Skin of body (tissue), 2 donors: ENCODE results near the gene SERTAD1. TPM values are rescaled to one million over a fixed set of nuclear protein-coding genes. Genes with fewer than 3 reads are reported as not detected.
"Not testable (repeated sequence)": the region's sequence is repeated elsewhere in the genome, so short reads cannot be mapped to it uniquely, and the experiment has no call there.

ENCODE experiments used
- DNase-seq: peaks from one replicate; lab custom pipeline; 2025; lab: John Stamatoyannopoulos, UW
- total RNA-seq: library from RNA; depleted of rRNA; stranded (reverse); fragments of >200 nt; gene quantifications from one replicate; pipeline ENCODE4 v1.2.3, GENCODE V29; 2014

SERTAD1 gene
- total RNA-seq, 1 donor from 2014 or later, result 10.6 TPM

DNA sequence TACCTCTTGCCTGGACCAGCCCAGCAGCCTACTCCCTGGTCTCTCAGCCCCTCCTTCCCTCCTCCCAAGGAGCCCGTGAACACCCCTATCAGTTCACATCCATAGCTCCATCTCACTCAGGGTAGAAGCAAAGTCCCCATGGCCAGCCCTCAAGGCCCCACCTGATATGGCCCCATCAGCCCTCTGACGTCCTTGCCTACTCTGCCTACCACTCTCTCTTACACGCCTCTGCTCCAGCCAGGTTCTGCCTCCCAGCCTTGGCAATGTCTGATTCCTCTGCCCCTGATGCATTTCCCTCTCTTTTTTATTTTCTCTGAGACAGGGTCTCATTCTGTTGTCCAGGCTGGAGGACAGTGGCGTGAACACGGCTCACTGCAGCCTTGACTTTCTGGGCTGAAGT, 26.2 kb upstream of the SERTAD1 start:
- no peak for DNase-seq

GRCh38 chr19:40450664-40451063, 24.9 kb upstream of the SERTAD1 start:
- DNase-seq, result no peak

DNA sequence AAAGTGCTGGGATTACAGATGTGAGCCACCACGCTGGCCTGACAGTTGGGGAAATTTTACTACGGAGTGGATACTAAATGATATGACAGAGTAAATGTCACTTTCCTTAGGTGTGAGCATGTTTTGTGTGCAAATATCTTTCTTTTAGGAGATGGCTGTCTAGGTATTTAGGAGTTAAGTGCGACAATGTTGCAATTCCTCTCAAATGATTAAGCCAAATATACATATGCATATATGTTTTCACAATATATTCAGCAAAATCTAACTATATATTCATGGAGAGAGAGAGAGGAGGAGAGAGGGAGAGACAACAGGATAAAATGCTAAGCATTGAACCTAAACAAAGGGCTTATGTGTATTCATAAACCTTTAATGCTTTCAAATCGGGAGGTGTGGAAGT, 23.7 kb upstream of the SERTAD1 start:
- no peak for DNase-seq

- no peak for DNase-seq
These were observed 20.5 kb upstream of the SERTAD1 start for GRCh38 chr19:40446263-40446784.

GRCh38 chr19:40445780-40446262, 20.0 kb upstream of the SERTAD1 start:
- no peak for DNase-seq

DNA sequence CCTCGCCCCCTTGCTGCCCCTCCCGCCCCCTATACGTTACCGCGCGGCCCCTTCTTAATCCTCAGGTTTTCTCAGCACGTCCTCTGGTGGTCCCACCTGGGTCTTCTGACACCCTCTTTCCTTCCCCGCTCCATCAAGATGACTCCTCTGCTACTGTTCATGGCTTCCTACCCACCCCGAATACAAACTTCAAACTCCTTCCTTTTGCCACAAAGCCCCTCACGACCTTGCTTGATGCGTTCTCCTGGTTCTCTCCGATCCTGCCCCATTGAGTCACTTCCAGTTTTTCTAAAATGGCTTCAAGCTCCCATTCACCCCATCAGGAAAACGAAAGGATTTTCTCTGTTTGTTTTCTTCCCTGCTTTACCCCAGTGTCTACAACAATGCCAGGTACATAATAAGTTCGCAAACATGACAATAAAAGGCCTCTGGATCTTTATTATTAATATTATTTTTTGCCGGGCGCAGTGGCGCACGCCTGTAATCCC, 19.1 kb upstream of the SERTAD1 start:
- no peak for DNase-seq

DNA sequence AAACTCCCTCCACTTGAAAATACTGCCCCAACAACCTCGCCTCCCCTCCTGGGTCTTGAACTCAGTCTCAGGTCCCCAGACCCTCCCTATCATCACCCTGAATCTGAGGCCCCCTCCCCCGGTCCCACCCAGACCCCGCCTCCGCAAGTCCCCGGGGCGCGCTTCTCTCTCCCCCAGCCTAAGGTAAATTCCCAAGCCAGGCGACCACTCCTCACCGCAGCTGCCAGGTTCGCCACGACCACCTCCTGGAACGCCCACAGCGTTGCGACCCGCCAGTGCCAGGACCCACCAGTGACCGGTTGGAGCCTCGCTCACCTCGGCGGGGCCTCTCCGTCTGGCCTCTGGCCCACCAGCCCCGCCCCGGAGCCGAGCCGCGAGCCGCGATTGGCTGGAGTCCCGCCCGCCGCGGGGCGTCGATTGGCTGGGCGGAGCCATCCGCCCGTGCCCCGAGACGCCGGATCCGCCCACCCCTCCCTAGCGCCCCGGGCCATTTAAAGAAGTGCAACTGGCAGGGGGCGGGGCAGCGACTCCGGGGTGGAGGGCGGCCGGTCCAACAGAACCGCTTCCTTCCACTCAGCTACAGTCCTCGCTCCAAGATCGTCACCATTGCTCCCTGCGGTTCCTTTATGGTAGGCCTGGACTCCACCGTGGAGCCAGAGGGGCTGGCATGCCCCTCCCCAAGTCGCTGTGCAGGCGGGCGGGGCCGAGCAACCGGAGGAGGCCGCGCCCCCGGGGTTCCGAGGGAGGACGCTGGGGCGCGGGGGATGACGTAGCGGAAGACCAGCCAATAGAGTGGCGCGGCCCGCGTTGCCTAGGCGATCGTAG, 18.4 kb upstream of the SERTAD1 start, which contains the start of gene SERTAD3:
Gene SERTAD3, minus strand, starts transcription at position 336 of the 825 bp plus-strand sequence. CDS start 2,255 bp downstream, outside the sequence.
- peak; percentile 97 for DNase-seq

- DNase-seq, result peak; percentile 99
These were observed 17.6 kb upstream of the SERTAD1 start for GRCh38 chr19:40443131-40443999.

- DNase-seq, result no peak
These were observed 16.7 kb upstream of the SERTAD1 start for GRCh38 chr19:40442328-40443130.

DNA sequence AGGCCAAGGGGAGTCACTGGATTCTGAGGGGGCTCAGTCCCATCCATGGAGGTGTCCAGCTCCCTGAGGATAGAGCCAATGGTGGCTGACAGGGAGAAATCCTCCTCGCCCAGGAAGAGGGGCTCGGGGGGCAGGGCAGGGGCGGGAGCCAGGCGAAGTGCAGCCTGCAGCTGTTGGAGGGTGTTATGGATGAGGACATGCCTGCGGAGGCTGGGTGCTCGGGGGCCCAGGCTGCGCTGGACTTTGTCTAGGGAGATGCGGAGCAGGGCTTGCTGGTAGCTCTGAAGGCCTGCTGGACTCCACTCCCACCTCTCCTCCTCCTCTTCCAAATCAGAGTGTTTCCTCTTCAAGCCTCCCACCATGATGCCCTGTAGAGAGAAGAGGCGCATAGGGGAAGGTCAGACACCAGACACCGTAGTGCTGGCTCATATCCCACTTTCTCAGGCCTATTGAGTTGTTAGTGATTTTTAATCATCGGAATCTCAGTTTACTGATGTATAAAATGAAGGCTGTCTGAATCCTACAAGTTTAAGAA, 16.0 kb upstream of the SERTAD1 start:
- DNase-seq, result no peak

GRCh38 chr19:40438284-40438683, 12.5 kb upstream of the SERTAD1 start:
- no peak for DNase-seq

- DNase-seq, result peak; percentile 94
These were observed 7.8 kb upstream of the SERTAD1 start for GRCh38 chr19:40433391-40434216.

DNA sequence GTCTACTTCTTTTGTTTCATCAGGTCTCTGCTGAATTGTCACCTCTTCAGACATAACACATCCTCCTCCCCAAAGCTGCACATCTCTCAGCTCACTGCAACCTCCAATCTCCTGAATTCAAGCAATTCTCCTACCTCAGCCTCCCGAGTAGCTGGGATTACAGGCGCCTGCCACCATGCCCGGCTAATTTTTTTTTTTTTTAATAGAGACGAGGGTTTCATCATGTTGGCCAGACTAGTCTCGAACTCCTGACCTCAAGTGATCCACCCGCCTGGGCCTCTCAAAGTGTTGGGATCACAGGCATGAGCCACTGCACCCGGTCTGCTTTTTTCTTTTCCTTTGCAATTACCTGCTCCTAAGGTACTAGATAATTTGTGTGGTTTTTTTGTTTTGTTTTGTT, 7.0 kb upstream of the SERTAD1 start:
- DNase-seq, result not testable (repeated sequence)

DNA sequence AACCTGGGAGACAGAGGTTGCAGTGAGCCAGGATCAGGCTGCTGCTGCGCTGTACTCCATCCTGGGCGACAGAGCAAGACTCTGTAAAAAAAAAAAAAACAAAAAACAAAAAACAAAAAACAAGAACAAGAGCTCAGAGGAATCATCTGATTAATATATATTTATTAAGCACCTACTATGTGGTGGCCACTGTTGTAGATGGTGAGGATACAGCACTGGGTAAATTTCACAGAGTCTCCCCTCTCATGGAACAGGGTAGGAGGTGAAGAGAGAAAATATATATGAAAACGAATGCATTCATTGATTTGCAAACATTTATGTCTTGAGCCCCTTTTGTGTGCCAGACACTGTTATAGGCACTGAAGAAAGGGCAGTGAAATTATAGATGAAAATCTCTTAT, 5.9 kb upstream of the SERTAD1 start:
- DNase-seq, result no peak

DNA sequence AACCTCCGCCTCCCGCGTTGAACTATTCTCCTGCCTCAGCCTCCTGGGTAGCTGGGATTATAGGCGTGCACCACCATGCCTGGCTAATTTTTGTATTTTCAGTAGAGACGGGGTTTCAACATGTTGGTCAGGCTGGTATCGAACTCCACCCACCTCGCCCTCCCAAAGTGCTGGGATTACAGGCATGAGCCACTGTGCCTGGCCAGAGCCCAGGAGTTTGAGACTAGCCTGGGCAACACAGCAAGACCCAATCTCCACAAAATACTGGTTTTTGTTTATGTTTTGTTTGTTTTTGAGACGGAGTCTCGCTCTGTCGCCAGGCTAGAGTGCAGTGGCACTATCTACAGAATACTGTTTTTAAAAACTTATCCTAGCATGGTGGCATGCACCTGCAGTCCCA, 4.5 kb upstream of the SERTAD1 start:
- DNase-seq, result not testable (repeated sequence)

DNA sequence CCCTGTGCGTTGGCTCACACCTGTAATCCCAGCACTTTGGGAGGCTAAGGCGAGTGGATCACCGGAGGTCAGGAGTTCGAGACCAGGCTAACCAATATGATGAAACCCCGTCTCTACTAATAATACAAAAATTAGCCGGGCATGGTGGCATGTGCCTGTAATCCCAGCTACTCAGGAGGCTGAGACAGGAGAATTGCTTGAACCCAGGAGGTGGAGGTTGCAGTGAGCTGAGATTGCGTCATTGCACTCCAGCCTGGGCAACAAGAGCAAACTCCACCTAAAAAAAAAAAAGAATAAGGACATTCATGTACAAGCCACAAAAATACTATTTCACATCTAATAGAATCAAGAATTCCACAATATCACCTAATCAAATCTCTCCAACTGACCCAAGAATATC, 2.4 kb upstream of the SERTAD1 start:
- DNase-seq, result not testable (repeated sequence)

- no peak for DNase-seq
These were observed 949 bp downstream of the SERTAD1 start for GRCh38 chr19:40424637-40425449.

DNA sequence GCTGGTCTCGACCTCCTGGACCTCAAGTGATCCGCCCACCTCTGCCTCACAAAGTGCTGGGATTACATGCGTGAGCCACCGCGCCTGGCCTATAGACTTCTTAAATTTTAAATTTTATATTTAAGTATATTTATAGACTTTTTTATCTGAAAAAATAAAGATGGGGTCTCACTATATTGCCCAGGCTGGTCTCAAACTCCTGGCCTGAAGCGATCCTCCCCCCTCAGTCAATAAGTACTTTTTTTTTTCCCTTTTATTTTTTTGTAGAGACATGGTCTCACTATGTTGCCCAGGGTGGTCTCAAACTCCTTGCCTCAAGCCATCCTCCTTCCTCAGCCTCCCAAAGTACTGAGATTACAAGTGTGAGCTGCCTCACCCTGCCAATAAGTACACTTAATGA, 1.9 kb downstream of the SERTAD1 start:
- no peak for DNase-seq
